Fibroblast of skin of left quadriceps (primary cell): ENCODE measurements around the gene CFHR5.
"Not testable (repeated sequence)": the region's sequence is repeated elsewhere in the genome, so short reads cannot be mapped to it uniquely, and the experiment has no call there.

Experiments
- DNase-seq, 2 experiments: peaks; one replicate each; pipeline ENCODE4 v3.0.0-alpha.2; 2013; ENCODE audit warnings: low read depth in 2 of 2

Gene CFHR5

GRCh38 chr1:196977278-196977677, at the start of gene CFHR5:
CFHR5 (plus strand) TSS chr1:196977556; CDS start chr1:196977665, 109 bp downstream.
- no peak for DNase-seq

- not testable (repeated sequence) for DNase-seq
Observed at GRCh38 chr1:196932853-196933252, 44.5 kb upstream of the CFHR5 start.

- no peak for DNase-seq
Observed at GRCh38 chr1:196933531-196934189, 43.7 kb upstream of the CFHR5 start.

- DNase-seq = not testable (repeated sequence)
Observed at GRCh38 chr1:196941474-196941873, 35.9 kb upstream of the CFHR5 start.

- not testable (repeated sequence) for DNase-seq
Observed at GRCh38 chr1:196943568-196943967, 33.8 kb upstream of the CFHR5 start, which contains the start of gene CFHR2. CFHR2 (plus strand) TSS chr1:196943738; CDS start chr1:196943881, 143 bp downstream.

- DNase-seq = no peak
Observed at GRCh38 chr1:196951711-196952394, 25.5 kb upstream of the CFHR5 start.

GRCh38 chr1:196954778-196955177, 22.6 kb upstream of the CFHR5 start:
- no peak for DNase-seq

GRCh38 chr1:196955926-196956325, 21.4 kb upstream of the CFHR5 start:
- DNase-seq = no peak

GRCh38 chr1:196960854-196961253, 16.5 kb upstream of the CFHR5 start:
- DNase-seq = no peak

- no peak for DNase-seq
Observed at GRCh38 chr1:196970182-196970581, 7.2 kb upstream of the CFHR5 start.

- DNase-seq = no peak
Observed at GRCh38 chr1:196976278-196976677, 1.1 kb upstream of the CFHR5 start.

GRCh38 chr1:196980859-196981258, 3.5 kb downstream of the CFHR5 start:
- DNase-seq = no peak

- not testable (repeated sequence) for DNase-seq
Observed at GRCh38 chr1:196982247-196982646, 4.9 kb downstream of the CFHR5 start.

- not testable (repeated sequence) for DNase-seq
Observed at GRCh38 chr1:196991919-196992651, 14.7 kb downstream of the CFHR5 start.

GRCh38 chr1:196993916-196994315, 16.6 kb downstream of the CFHR5 start:
- no peak for DNase-seq

GRCh38 chr1:196997423-196997822, 20.1 kb downstream of the CFHR5 start:
- DNase-seq = peak; percentile 78 to 80

GRCh38 chr1:197001828-197002227, 24.5 kb downstream of the CFHR5 start:
- DNase-seq = no peak

GRCh38 chr1:197003132-197003531, 25.8 kb downstream of the CFHR5 start:
- DNase-seq = no peak

GRCh38 chr1:197008861-197009260, 31.5 kb downstream of the CFHR5 start:
- no peak for DNase-seq

- DNase-seq = no peak
Observed at GRCh38 chr1:197011614-197012013, 34.3 kb downstream of the CFHR5 start.

- no peak for DNase-seq
Observed at GRCh38 chr1:197013234-197013633, 35.9 kb downstream of the CFHR5 start.

GRCh38 chr1:197016751-197017150, 39.4 kb downstream of the CFHR5 start:
- no peak for DNase-seq
